Measurements from ENCODE around the gene SYMPK.

GRCh38 chr19:45823182-45823581, 39.8 kb downstream of the SYMPK start:
- TF ChIP-seq CTCF (IDR thresholded peaks at IDR 0.05; ENCODE audit: low read depth, low read length, poor library complexity, severe bottlenecking) (no peak), EZH2phosphoT487 (IDR thresholded peaks at IDR 0.05; ENCODE audit: borderline replicate concordance, low read length) (no peak)

Data from DOHH2 (cell line).